GM12892 (cell line): ENCODE data around the gene DOK4.

Source experiments
- DNase-seq: peaks from one replicate; pipeline ENCODE4 v3.0.0; 2011; ENCODE audit not compliant: insufficient read length
- FAIRE-seq: peaks from 2 replicates; lab custom pipeline; 2011; peaks lifted over from hg19 to GRCh38; lab: Jason Lieb, UNC
- POLR2A ChIP-seq: IDR thresholded peaks from 2 replicates; pipeline ENCODE4 v1.6.1; 2011; ENCODE audit warnings: low read depth, low read length, control low read depth
- POLR2AphosphoS5 ChIP-seq: IDR thresholded peaks from 2 replicates; pipeline ENCODE4 v1.6.1; 2011; ENCODE audit warnings: low read depth, low read length, control low read depth
- TAF1 ChIP-seq: IDR thresholded peaks from 2 replicates; pipeline ENCODE4 v1.6.1; 2011; ENCODE audit warnings: low read depth, mild to moderate bottlenecking, control low read depth, low read length, borderline replicate concordance

The DOK4 gene

DNA sequence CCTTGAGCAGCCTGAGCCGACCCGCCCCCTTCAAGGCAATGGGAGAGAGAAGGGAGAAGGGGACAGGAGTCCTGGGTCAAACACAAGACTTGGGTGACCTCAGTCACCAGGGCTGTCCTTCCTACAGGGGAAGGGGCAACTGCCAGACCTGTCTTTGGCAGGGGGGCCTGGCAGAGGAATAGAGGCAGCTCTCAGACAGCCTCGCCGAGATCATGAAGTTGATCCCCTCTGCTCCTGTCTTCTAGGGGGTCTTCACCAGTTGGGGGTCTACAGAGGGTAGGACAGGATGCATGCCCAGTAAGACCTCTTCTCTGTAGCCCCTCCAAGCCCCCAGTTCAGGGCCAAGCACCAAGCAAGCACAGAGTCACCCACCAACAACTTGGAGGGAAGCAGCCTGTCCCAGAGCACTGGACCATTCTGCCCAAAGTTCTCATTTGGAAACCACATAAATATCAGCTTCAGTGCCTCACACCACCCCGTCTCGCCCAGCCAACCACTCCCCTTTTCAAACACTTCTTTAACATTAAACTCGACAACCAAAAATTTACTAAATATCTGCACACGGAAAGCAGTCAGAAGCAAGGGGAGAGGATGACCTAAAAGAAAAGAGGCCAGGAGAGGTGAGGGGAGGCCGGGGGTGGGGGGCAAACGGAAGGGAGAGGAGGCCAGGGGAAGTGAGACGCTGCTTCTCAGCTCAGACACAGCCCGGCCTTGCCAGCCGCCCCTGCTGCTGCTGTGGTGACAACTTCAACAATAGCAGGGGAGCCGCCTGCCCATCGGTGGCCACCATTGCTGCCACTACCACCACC lies 7.7 kb downstream of the DOK4 start:
- DNase-seq (no peak), FAIRE-seq (peak; percentile 50)
- TF ChIP-seq POLR2AphosphoS5 (no peak), TAF1 (no peak), POLR2A (no peak)

DNA sequence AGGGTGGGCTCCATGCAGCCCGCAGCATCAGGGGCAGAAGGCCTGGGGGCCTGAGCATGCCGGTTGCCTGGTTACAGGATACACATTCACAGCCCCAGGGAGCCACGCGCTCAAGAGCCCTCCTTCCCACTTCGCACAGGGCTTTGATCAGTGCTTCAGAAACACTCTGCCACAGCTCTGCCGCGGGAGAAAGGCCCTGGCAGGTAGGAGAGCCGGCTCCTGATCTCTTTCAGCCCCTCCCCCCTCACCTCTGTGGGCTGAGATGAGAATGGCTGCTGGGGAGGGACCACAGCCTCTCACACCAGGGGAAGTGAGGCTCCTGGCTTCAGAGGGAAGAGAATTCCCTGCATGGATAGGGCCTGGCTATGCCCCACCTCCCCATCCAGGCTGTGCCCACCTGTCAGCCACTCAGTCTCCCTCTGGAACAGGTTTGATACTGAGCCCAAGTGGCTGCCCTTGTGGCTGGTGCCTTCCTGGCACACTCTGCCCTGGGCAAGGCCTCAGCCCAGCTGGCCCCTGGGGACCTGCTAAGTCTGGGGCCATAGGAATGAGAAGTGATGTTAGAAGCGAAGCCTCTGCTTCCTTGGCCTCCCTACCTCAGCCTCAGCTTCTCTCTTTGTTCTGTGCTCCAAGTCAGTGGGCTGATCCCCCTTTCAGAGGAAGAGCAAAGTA lies 8.6 kb downstream of the DOK4 start:
- no peak for FAIRE-seq
- DNase-seq: no peak
- TF ChIP-seq POLR2AphosphoS5: no peak
- no peak for TF ChIP-seq POLR2A
- no peak for TF ChIP-seq TAF1

DNA sequence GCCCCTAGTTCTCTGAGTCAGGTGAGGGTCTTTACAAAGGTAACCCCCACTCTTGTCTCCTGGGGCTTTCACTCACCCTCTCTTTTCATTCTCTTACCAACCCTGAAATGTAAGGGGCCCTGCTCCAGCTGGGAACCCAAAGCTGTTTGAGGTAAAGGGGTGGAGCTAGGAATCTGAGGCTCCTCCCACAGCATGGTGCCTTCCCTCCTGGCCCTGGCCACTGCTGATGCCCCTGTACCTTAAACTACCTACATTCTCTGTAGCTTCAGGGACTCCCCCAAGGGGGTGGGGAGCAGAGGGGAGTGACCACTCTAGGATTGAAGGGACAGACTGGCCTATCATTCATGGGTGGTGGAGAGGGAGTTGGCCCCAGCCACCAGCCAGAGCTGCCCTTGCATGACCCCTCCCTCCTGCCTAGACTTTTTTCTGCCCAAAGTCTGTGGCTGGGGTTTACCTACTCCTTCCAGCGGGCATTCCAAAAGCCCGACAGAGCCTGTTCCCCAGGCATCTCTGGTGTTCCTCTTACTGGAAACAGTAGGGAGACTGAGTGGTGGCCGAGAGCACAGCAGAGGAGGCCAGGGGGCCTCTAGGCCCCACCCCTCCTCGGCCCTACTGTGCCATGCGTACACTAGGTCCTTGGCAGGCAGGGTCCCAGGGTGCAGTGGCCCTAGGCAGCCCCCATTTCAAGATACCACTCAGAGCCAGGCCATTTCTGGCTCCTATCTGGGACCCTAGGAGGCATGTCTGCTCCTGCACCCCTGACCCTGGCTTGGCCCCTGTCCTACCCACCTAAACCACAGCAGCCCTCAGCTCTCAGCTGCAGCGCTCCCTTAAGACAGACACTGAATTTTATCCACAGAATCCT lies 9.5 kb downstream of the DOK4 start:
- no peak for FAIRE-seq
- DNase-seq: no peak

DNA sequence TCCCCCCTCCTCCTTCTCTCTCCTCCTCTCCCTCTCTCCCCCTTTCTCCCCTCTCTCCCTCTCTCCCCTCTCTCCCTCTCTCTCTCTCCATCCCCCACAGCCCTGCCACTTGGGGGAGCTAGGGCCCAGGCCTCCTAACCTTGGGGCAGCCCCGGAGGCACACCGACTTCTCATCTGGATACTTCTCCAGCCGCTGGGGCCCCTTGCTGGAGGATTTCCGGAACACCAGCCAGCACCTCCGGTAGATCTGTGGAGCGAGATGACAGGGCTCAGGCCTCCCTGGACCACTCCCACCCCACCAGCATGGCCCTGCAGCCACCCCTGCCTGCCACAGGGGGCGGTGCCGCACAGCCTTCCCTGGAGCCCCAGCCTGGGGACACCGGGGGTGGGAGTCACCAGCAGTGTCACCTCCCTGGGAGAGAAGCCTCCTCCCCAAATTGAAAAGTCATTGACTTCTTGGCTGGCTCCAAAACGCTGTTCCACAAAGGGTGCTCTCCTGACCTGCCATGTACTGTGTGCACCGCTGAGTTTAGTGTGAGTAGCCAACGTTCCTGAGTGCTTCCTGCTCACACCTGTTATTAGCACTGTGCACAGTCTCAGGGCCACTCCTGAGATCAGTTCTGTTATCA lies 10.5 kb downstream of the DOK4 start:
- DNase-seq: peak; percentile 80
- peak; percentile 90 for FAIRE-seq
- TF ChIP-seq POLR2AphosphoS5 (no peak), POLR2A (no peak), TAF1 (no peak)

More for the DNA sequence above, 9.5 kb downstream of the DOK4 start:
- TF ChIP-seq TAF1 (no peak), POLR2AphosphoS5 (no peak), POLR2A (no peak)

DNA sequence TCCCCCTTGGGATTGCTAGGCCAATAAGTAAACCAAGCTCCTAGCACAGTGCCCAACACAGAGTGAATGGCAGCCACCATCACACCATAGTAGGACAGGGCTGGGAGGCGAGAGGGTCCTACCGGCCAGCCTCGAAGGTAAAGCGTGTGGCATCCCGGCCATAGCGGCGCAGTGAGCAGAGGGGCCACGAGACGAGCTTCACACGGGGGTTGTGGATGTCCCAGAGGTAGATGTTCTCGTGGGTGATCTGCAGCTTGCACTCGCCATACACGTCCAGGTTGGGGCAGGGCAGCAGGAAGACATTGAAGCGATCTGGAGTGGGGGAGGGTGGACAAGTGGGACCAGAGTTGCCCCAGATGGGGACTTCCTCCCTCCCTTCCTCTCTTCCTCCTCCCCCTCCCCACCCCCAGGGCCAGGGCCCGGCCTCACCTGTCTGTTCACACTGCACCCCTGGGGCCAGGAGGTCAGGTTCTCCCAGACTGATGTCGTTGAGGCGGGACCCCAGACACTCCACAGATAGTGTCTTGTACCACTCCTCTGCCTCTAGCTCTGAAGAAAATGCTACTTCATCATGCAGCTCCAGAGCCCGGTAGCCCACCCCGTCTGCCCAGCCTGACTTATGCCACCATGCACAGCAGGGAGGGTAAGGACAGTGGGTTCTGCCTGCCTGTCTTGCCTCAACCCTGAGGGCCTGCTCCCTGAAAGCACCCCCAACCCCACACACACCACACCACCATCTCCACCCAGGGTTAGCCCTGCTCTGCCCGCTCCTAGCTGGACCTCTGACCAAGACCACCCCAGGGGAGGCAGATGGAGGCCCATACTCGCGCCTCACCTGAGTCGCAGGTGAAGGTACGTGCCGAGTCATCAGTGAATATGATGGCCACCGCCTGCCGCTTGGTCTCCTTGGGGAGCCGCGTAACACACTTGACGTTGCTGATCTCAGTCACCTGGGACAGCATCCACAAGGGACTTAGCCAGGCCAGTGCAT lies 11.3 kb downstream of the DOK4 start:
- FAIRE-seq (peak; percentile 48), DNase-seq (no peak)
- TF ChIP-seq POLR2AphosphoS5 (no peak), POLR2A (no peak), TAF1 (no peak)

DNA sequence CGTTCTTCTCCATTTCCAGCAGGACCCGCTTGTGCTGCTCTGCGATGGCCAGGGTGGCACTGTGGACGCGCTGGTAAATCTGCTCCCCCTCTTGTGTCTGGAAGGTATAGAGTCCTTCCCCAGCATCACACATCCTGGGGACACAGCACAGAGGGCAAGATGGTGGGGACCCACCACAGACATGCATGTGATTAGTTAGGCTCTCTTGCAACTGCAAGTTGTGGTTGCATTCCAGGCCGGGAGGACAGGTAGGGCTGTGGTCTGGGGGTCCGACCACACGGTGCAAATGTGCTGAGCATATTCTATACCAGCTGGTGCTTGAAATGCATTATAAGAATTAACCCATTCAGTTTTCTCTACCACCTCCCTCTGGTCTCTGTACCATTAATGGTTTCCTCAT lies 12.4 kb downstream of the DOK4 start:
- no peak for FAIRE-seq
- TF ChIP-seq TAF1: no peak
- no peak for DNase-seq

DNA sequence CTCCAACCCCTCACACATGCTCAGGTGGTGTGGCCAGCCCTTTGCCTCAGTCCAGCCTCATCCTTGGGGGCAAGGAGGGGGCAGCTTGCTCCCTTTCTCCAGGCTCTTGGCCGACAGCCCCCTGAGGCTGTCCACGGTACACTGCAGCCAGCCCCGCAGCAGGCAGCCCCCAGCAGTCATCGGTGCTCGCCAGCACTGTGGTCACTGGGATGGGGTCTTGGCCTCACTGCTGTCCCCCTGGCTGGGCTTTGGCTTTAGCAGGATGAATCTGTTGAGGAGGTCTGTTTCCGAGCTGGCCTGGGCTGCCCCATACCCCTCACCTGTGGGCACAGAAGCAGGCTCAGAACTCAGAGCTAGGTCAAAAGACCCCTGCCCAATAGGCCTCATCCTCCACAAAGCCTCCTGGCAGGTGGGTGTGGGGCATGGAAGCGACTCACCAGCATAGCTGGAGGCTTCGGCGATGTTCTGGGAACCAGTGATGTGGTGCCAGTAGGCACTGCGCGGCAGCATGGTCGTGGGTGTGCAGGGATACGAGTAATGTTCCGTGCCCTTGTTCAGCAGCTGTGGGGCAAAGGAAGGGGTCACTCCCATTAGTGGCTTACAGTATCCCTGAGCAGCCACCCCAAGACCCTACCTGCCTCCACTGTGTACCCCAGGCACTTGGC lies 13.0 kb downstream of the DOK4 start:
- FAIRE-seq: no peak
- DNase-seq: no peak
- TF ChIP-seq POLR2A (no peak), POLR2AphosphoS5 (peak; percentile 34; the same call in 1 of the 2 replicates), TAF1 (no peak)

DNA sequence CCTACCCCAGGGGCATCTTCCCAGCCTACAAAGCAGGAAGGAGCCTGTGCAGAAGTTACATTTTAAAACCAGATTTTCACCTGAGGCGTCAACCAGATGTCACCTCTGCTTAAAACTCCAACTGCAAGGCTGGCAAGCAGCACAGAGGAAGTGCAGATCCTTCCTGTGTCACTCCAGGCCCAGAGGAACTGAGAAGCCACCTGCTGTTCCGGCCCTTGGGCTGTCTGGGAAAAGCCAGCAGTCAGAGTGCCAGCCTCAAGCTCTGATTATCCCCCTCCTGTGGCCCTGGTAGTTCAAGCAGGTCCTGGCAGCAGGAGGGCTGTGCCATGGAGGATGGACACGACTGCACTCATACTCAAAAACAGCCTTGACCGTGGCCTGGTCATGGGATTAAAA lies 13.6 kb downstream of the DOK4 start:
- DNase-seq (no peak), FAIRE-seq (no peak)
- TF ChIP-seq TAF1: no peak
- TF ChIP-seq POLR2AphosphoS5: no peak
- no peak; the same call in 1 of the 2 replicates for TF ChIP-seq POLR2A

DNA sequence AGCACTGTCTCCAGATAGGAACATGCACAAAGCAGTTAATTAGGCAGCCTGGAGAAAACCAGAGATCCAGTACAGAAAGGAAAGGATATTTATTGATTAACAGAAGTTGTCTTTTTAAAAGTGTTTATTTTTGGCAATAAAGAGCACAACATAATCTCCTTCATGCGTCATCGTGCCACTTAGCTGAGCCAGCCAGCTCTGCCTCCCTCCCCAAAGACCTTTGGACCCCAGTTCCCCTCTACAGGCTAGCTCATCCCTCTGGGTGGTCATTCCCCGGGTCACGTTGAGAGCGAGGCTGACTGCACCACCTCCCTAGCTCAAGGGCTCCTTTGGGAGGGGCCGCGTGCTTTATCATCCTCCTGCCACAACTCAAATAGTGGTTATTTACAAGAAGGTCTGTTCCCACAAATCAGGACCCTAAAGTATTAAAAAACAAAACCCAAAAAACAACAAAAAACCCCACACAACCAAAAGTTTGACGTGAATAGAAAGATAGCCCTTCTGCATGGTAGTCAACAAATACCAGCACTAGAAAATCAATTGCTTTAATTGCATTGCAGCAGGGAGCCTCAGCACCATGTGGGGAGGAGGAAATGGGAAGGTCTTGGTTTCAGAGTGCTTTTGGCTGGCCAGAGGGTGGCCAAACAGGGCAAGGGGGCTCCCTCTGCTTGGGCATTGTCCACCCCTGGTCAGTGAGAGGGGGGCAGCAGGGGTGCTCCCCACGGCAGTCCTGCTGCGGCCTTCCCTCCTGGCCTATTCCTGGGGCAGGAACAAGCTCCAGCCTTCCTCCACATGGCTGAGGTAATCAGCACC lies 14.2 kb downstream of the DOK4 start:
- no peak; the same call in 1 of the 2 replicates for TF ChIP-seq POLR2AphosphoS5
- peak; percentile 42; the same call in 1 of the 2 replicates for TF ChIP-seq POLR2A
- DNase-seq: no peak
- no peak for FAIRE-seq
